Esophagus squamous epithelium (tissue), 4 donors: ENCODE measurements around the gene PADI4.

Source experiments
- CTCF ChIP-seq, 6 experiments: fragments of 450-650 bp in 4 of 6; fragments of 200-600 bp in 2 of 6; sonication (generic) in 2 of 6; IDR thresholded peaks; one replicate each; pipeline ENCODE4 v1.5.1; 2016 to 2019; ENCODE audit warnings: antibody characterized with exemption in 6 of 6, mild to moderate bottlenecking in 4 of 6, moderate library complexity in 4 of 6
- POLR2A ChIP-seq, 4 donors: fragments of 450-650 bp; IDR thresholded peaks; one replicate each; pipeline ENCODE4 v1.6.1; 2017; ENCODE audit warnings: antibody characterized with exemption in 4 of 4, mild to moderate bottlenecking in 4 of 4, moderate library complexity in 3 of 4

- no peak for TF ChIP-seq POLR2A (IDR thresholded peaks at IDR 0.05)
- TF ChIP-seq CTCF (IDR thresholded peaks at IDR 0.05), result no peak
These were observed 51.8 kb downstream of the PADI4 start for GRCh38 chr1:17359808-17360207.
